HG02610 (cell line): ENCODE measurements around the gene CAPN10.

Experiments
- ATAC-seq: cut with Tn5 transposase; IDR thresholded peaks from one replicate; pipeline ENCODE4 v1.9.1; 2021; ENCODE audit warnings: mild to moderate bottlenecking, moderate library complexity; ENCODE audit not compliant: unreplicated experiment

CAPN10 gene

DNA sequence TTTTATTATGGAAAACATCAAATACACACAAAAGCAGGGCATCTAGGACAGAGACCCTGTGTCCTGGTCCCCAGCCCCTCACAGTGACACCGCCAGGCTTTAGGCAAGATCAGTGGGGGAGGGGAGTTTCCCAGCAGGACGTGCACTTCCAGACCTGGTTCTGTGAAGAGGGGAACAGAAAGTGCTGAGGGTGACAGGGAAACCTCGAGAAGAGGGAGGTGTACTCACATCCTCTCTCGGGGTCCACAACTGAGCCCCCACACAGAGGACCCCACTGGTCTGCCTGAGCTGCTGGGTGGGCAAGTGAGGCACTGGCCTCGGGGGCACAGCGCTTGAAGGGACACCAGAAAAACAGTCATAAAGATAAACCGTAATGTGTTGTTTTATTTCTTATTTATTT, 34.3 kb downstream of the CAPN10 start:
- no peak for ATAC-seq

- ATAC-seq: no peak
Measured at GRCh38 chr2:240622060-240622411, 35.5 kb downstream of the CAPN10 start.

- ATAC-seq: no peak
Measured at GRCh38 chr2:240622531-240623235, 36.1 kb downstream of the CAPN10 start.

DNA sequence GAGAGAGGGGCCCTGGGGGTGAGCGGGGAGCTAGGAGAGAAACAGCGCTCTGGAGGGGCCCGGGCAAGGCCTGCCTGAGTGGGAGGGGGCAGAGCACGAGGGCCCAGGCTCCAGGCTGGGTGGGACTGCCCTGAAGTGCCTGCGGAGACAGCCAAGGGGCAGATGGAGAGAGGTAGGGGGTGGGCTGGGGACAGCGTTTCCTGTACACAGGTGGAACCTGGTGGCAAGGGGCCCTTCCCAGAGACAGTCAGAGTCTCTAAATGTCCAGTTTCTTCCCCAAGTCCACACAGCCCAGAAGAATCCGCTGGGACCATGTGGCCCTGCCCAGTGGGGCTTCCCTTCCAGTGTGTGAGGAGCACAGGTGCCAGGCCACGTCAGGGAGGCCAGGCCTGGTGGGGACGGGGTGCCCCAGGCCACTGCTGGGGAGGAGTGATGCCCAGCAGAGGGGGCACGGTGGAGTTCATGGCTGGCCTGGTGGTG, 37.0 kb downstream of the CAPN10 start:
- no peak for ATAC-seq

DNA sequence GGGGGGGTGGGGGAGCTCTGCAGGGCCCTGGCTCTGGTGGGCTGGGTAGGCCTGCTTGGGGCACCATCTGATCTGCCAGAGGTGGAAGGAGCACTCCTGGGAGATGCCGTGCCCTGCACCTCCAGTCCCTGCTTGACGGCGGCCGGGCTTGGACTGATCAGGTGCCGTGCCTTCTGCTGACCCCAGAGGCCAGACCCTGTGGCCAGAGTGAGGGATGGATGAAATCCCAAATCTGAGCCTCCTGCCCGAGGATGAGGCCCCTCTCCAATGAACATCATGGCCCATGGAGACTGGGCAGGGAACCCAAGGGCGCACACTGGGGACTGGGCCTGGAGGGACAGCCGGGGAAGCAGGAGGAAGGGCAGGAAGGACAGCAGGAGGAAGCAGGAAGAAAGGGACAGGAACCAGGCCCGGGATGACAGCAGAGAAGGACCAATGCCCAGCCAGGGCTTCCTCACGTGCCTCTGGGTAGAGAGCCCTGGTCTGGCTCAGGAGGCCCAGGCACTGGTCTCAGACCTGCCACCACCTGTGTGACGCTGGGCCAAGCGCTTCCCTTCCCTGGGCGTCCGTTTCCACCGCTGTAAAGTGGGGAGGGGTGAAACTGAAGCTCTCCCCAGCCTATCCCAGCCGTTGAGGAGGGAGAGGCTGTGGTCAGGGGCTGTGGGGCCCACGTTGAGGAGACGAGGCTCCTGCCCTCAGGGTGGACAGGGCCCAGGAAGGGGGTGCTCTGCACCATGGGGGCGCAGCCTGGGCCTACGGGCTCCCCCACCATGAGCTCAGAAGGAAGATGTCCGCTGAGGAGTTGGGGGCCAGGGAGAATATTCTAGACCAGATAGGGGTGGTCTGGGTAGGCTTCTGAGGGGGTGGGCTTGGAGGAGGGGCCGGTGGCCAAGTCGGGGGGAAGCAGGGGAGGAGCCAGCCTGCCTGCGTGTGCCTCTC, 37.7 kb downstream of the CAPN10 start:
- ATAC-seq: no peak

DNA sequence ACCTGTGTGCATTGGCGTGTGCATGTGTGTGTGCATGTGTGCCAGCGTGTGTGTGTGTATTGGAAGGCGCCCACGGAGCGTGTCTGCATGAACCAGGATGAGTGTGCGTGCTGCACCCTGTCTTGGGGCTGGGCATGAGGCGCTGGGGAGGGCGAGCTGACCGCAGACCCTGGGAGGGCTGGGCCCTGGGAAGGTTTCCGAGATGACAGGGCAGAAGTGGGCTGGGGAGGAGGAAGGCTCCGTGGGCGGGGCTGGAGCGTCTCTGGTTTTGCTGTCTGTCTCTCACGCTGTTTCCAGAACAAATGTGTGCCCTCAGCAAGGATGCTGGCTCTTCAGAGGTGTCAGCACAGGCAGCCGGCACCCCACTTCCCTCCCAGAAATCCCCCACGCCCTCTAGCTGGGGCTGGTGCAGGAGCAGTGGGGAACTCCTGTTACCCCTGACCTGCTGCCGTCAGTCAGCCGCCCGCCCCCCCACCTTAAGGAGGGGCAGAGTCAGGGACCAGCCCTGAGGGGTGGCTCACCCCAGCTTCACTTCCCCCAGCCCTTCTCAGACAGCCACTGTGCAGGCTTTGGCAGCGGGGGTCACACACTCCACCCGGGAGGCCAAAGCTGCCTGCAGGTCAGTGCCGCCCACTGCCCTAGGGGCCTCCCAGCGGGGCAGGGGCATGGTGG, 38.6 kb downstream of the CAPN10 start, which contains the start of gene GPR35:
Gene GPR35 (plus strand): TSS at position 531 of the 672 bp plus-strand sequence. CDS start 4,473 bp downstream, outside the sequence.
- no peak for ATAC-seq

DNA sequence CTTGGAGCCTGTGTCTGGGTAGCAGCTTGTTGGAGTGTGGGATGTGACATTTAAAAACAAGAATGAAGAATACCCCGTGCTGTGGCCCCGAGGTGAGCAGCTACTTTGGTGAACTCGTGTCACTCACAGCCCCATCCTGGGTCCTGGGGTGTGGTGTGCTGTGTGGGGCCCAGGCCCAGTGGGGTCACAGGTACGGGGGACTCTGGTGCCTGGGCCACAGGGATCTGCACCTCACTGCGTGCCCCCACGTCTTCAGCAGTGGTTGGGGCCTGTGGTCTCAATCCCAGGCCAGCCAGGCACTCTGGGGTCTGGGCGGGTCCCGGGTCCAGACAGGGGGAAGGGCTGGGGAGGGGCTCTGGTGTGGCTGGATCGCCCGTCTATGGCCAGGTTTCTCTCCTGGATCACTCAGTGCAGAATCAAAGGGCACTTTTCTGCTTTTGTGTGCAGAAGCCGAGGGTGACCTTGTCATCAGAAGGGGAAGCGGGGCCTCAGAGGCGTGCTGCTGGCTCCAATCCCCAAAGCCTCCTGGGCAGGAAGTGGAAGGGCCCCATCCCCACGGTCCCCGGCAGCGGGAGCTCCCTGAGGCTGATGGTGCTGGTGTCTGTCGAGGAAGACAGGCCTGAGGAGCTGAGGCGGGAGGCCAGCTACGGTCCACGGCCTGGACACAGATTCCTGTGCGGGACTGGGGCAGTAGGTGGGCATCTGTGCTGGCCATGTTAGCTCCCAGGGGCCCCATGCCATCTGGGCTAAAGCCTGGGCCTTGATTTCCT, 40.2 kb downstream of the CAPN10 start:
- ATAC-seq: no peak

- ATAC-seq: no peak
Measured at GRCh38 chr2:240627736-240628506, 41.4 kb downstream of the CAPN10 start.

- ATAC-seq: no peak
Measured at GRCh38 chr2:240628507-240628807, 41.9 kb downstream of the CAPN10 start.

- ATAC-seq: no peak
Measured at GRCh38 chr2:240628808-240629618, 42.5 kb downstream of the CAPN10 start.

DNA sequence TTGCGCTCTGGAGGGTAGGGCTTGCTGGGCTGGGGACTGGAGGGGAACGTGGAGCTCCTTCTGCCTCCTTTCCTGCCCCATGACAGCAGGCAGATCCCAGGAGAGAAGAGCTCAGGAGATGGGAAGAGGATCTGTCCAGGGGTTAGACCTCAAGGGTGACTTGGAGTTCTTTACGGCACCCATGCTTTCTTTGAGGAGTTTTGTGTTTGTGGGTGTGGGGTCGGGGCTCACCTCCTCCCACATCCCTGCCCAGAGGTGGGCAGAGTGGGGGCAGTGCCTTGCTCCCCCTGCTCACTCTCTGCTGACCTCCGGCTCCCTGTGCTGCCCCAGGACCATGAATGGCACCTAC, 43.1 kb downstream of the CAPN10 start:
- no peak for ATAC-seq

GRCh38 chr2:240629968-240630770, 43.6 kb downstream of the CAPN10 start:
- no peak for ATAC-seq

- no peak for ATAC-seq
Measured at GRCh38 chr2:240630771-240631547, 44.4 kb downstream of the CAPN10 start.

- no peak for ATAC-seq
Measured at GRCh38 chr2:240631548-240632305, 45.2 kb downstream of the CAPN10 start.

DNA sequence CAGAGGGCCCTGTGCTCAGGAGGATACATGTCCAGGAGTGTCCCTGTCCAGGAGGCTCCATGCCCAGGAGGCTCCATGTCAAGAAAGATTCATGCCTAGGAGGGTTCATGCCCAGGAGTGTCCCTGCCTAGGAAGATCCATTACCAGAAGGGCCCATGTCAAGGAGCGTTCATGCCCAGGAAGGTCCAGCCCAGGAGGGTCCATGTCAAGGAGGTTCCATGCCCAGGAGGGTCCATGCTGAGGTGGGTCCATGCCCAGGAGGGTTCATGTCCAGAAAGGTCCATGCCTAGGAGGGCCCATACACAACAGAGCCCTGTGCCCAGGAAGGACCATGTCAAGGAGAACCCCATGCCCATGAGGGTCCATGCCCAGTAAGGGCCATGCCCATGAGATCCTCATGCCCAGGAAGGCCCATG, 45.8 kb downstream of the CAPN10 start:
- ATAC-seq: no peak

DNA sequence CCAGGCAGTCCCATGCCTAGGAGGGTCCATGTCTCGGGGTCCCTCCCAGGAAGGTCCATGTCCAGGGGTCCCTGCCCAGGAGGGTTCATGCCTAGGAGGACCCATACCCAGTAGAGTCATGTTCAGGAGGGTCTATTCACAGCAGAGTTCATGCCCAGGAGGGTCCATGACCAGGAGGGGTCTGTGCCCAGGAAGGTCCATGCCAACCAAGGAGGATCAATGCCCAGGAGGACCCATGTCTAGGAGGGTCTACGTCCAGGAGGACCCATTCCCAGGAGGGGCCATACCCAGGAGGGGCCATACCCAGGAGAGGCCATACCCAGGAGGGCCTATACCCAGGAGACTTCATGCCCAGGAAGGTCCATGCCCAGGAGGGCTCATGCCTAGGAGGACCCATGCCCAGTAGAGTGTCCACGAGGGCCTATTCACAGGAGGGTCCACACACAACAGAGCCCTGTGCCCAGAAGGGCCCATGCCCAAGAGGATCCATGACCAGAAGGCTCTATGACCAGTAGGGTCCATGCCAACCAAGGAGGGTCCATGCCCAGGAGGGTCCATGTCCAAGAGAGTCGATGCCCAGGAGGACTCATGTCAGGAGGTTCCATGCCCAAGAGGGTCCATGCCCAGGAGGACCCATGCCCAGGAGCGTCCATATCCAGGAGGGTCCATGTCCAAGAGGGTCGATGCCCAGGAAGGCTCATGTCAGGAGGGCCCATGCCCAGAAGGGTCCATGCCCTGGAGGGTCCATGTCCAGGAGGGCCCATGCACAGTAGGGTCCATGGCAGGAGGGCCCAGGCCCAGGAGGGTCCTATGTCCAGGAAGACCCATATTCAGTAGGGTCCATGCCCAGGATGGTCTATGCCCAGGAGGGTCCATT, 48.8 kb downstream of the CAPN10 start:
- no peak for ATAC-seq
